NCI-H1105 treated with DMSO at 0.1 percent for 48 hours (cell line): ENCODE results near the gene TRIM66.
"Not testable (repeated sequence)": the region's sequence is repeated elsewhere in the genome, so short reads cannot be mapped to it uniquely, and the experiment has no call there.

Experiments used
- DNase-seq: peaks from one replicate; lab custom pipeline; 2025; lab: John Stamatoyannopoulos, UW

Gene TRIM66

GRCh38 chr11:8691601-8692000, 9.1 kb upstream of the TRIM66 start:
- no peak for DNase-seq

DNA sequence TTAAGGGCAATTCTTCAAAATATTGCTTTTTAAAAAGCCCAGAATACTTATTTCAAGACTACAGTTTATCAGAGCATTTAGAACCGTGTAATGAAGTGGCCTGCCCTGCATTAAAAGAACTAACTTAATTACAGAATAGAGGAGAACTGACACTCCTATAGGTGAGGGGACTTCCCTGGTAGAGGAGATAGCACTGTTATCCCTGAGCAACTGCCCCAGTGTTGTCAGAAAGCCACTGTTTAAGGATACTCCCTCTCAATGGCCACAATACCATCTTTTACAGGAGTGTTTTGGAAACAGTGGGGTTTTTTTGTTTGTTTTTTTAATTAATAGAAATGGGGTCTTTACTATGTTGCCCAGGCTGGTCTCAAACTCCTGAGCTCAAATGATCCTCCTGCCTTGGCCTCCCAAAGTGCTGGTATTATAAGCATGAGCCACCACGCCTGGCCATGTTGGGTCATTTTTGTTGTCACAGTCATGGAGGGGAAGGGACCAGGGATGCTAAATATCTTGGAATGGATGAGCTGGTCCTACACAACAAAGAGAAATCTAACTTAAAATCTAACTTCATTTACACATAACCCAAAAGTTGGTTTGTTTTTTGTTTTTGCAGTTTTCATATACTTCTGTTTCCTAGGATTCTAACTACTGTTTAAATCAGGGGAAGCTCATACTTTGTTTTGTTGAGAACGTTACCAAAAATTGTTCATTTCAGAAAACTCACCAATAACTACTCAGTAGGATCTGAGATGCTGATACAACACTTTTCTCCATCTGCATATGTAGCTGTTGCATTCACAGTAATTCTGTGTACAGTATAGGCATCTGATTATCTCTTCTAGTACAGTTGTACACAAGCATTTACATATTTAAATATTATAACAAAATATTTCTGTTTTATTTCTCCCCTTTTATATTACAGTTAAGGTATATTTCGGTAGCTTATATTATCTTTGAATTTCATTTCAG, 8.2 kb upstream of the TRIM66 start:
- DNase-seq, result no peak

- DNase-seq, result no peak
Measured at GRCh38 chr11:8689726-8690255, 7.3 kb upstream of the TRIM66 start.

DNA sequence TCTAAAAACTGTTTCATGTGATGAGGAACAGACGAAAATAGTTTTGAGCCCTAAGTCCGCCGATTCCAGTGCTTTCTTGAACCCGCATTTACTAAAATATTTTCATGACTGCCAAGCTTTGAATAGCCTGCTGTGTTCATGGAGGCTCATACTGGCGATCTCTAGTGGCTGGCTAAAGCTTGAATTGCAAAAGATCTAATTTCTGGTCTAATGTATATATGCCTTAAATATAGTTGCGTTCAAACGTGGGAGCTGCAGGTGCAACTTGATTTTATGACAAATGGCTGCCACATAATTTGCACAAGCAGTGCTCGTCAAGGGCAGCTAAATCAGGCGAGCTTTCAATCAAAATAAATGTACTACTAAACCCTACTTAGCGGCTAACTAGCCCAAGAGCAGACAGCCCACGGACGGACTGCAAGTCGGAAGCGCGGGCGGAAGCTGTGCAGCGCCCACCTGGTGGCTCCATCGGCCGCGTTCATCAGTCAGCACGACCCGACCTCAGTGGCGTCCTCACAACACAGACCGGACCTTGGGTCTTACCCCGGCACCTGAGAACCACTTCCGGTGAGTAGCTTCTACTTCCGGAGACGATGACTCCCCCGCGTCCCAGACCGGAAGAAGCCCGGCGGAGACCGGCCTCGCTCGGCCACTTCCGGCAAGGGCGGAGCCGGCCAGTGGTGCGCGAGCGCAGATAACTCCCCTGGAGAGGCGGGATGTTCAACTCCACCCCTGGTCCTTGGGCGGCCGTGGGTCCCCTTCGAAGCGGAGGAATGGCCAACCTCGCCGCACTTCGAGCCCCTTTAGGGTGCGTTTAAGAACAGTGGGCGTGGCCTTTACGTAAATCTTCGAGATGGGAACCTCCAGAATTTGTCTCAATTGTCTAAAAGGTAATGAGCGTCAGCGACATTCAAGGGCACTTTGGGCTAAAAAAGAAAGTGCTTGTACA, 6.2 kb upstream of the TRIM66 start:
- peak; percentile 98 for DNase-seq

GRCh38 chr11:8686325-8686724, 3.9 kb upstream of the TRIM66 start:
- DNase-seq, result no peak

DNA sequence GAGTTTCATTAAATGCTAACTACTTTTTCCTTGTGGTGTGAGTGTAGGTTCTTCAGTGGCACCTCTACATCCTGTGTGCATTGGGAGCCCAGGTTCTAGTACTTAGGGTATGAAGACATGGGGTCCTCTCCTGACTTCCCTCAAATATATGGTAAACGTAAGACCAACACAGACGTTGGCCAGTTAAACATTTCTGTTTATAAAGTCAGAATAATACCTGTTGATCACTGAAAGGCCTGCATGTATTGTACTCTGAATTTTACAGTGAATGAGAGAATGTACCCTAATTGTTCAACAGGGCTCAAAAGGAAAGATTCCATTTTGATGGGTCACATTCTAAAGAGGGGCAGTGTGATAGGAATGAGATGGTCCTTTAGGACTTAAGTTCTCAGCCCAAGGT, 3.4 kb upstream of the TRIM66 start:
- no peak for DNase-seq

DNA sequence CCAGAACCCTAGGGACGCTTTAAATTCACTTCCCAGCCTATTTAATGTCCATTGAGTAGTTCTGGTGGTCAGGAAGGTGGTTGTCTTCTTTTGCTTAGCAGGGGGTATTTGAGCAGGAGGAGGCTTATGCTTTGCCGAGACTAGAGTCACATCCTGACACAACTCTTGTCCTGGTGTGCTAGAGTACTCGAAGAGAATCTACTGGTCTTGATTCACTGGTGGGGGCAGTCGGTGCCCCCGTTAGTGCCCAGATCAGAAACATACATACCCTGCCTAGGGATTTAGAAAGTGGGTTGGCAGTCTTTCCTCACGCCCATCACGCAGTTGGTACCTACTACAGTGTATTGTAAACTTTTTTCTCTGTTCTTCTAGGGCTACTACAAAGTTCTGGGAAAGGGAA, 2.8 kb upstream of the TRIM66 start:
- DNase-seq, result no peak

DNA sequence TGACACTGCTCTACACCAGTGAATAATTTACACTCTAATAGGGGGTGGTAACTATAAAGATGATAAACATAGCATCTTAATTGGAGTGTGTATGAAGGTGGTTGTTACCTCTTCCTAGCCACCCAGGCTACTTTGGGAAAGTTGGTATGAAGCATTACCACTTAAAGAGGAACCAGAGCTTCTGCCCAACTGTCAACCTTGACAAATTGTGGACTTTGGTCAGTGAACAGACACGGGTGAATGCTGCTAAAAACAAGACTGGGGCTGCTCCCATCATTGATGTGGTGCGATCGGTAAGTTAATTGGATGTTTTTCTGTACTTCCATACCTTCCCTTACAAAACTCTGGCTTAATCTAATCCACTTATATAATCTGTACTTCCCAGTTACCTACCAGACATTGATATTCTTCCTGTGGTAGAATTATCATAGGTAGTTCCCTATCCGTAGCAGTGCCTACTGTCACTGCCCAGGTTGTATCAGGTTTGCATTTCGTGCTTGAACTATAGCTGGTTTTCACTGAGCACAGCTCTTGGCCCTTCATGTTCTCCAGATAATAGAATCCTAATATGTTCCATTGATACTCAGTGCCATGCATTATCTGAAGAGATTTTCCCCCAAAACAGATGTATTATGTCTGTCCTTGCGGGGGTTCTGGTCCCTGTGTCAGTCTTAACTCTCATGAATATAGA, 2.3 kb upstream of the TRIM66 start:
- DNase-seq, result no peak

GRCh38 chr11:8683115-8683807, 796 bp upstream of the TRIM66 start:
- no peak for DNase-seq

DNA sequence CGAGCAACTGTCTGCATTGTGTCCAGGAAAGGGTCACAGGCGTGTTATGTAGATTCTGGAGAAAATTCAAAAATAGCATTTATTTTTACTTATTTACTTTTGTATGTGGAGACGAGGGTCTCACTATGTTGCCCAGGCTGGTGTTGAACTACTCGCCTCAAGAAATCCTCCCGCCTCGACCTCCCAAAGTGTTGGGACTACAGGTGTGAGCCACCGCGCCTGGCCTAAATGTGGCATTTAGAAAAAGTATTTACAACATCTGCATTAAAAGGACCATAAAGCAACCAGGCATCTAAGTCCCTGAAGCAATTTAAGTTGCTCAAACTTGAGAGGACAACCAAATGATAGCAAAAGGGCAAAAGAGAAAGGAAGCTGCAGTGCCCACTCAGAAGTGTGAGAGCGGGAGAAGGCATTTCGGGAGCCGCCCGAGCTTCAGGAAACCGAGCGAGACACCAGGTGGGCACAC, 595 bp downstream of the TRIM66 start:
- no peak for DNase-seq

- no peak for DNase-seq
Measured at GRCh38 chr11:8679006-8679405, 3.5 kb downstream of the TRIM66 start.

DNA sequence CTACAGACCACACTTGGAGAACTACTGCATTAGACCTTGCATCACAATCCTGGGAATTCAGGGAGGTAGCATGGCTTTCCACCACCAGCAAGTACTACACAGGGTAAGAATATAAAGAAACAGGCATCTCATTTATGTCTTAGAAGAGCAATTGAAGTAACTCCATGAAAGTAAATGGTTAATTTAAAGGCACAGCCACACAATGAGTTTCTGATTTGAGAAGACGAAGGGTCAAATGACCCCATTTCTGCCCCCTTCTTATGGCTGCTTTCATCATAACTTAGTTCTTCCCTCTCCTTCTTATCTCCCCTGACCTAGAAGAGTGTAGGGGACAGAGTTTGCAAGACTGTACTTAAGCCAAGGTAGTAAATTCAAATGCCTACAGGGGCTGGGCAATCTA, 6.0 kb downstream of the TRIM66 start:
- DNase-seq, result no peak

DNA sequence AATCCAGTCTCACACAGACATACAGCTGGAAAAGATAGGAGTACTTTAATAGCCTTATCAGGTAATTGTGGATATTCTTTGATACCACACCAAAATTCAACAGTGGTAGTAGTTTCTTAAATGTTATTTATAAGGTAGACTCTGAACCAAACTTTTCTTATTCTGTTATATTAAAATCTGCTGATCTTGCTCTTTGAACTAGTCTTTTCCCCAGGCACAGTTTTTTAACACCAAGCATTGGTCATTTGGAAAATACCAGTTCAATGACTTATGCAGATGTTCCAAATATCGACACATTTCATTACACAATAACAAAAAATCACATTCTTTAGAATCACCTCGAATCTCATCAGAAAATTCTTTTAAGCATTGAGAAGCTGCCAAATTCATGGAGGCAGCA, 7.6 kb downstream of the TRIM66 start:
- no peak for DNase-seq

GRCh38 chr11:8672346-8672745, 10.1 kb downstream of the TRIM66 start:
- DNase-seq, result no peak

GRCh38 chr11:8671651-8672062, 10.8 kb downstream of the TRIM66 start:
- peak; percentile 77 for DNase-seq

DNA sequence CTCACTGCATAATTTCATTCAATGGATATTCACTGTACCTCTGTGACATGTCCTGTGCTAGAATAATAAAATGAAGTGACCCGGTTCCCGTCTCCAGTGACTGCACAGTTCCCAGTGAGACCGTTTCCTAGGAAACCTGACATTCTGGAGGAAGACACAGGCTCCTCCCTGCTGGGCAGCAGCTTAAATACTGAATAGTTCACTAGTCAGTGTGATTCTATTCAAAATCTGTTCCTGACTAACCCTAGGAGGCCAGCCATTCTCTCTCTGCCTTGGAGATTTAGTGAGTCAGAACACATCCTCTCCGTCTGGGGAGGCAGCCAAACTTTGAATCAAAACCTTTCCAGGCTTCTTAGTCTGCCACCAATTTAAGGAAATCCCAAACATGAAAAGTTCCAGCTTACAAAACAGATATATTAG, 11.3 kb downstream of the TRIM66 start:
- peak; percentile 11 for DNase-seq

DNA sequence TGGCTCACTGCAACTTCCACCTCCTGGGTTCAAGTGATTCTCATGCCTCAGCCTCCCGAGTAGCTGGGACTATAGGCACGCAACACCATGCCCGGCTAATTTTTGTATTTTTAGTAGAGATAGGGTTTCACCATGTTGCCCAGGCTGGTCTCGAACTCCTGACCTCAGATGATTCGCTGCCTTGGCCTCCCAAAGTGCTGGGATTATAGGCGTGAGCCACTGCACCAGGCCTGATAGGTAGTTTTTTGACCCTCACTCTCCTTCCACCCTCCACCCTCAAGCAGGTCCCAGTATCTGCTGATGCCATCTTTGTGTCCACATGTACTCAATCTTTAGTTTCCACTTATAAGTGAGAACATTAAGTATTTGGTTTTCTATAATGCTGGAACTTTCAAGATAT, 12.4 kb downstream of the TRIM66 start:
- DNase-seq, result not testable (repeated sequence)

DNA sequence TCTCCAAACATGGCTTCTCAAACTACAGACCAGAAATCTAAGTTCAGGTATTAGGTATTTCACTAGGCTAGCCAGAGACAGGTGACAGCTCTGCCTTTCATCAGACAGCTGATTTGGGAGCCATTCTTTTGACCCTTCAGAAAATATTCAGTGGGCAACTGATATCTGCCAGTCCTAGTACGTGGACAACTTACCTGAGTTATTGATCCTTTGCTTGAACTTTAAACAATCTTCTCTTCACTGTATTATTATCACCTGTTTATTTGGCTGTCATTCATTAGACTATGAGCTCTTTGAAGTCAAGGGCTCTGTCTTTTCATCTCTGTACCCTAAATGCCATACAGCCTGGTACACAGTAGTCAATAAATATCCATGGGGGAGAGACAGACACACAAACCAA, 17.2 kb downstream of the TRIM66 start:
- DNase-seq, result no peak

GRCh38 chr11:8661001-8661795, 21.3 kb downstream of the TRIM66 start:
- DNase-seq, result no peak
